ENCODE data around the gene ZIC1. TPM values are rescaled to one million over a fixed set of nuclear protein-coding genes. Genes with fewer than 3 reads are reported as not detected.

ZIC1 gene
- total and polyA plus RNA-seq, 2 donors (not counting 1 experiment from before 2014, with no cell fraction given) = not detected

- no peak for TF ChIP-seq EZH2 (IDR thresholded peaks at IDR 0.05; ENCODE audit: borderline replicate concordance, insufficient read depth, low read depth, low read length, poor library complexity, severe bottlenecking)
- TF ChIP-seq CTCF (IDR thresholded peaks at IDR 0.05) = no peak
- H3K27ac Mint-ChIP-seq = no peak overlapping the region
- H3K9me3 ChIP-seq (ENCODE audit: control extremely low read depth in 1 of 3, control insufficient read depth in 2 of 3, insufficient read depth in 1 of 3, low read length in 2 of 3) = peaks cover 0 to 44% (median 1%) of the 10 kb centered on the region in 3 donors
- H3K27me3 Mint-ChIP-seq = peaks cover 63% of the 10 kb centered on the region
- peaks cover 1% of the 10 kb centered on the region for H3K4me1 Mint-ChIP-seq
- ChIA-PET CTCF (no interaction called here), POLR2A (no interaction called here)
- 15% methylated on average over 42 of the region's 46 CpGs for WGBS (ENCODE audit: insufficient coverage)
- no peak overlapping the region for H3K4me3 Mint-ChIP-seq
- DNase-seq (no peak), ATAC-seq (ENCODE audit: low read depth) (no peak)
- H3K27ac ChIP-seq (ENCODE audit: low read length in 2 of 2) = no peak overlapping the region
- intact Hi-C loops (cut with micrococcal nuclease) = no loop called here
- H3K27me3 ChIP-seq (replicated peaks in 1 of 4; ENCODE audit: control extremely low read depth in 1 of 4, control insufficient read depth in 3 of 4, insufficient read depth in 4 of 4, low read length in 3 of 4) = peaks cover 0 to 66% (median 38%) of the 10 kb centered on the region in 4 experiments
- no peaks in the 10 kb centered on the region for H3K79me2 ChIP-seq (ENCODE audit: control insufficient read depth, insufficient read depth, low read length)
- H3K36me3 ChIP-seq (replicated peaks in 1 of 2; ENCODE audit: control extremely low read depth in 1 of 2, control insufficient read depth in 1 of 2, extremely low read depth in 1 of 2, insufficient read depth in 2 of 2, low read length in 1 of 2) = no peaks in the 10 kb centered on the region
- no peaks in the 10 kb centered on the region for H3K4me1 ChIP-seq (ENCODE audit: control insufficient read depth in 2 of 2, insufficient read depth in 2 of 2, low read length in 2 of 2)
- H4K20me1 ChIP-seq (ENCODE audit: control insufficient read depth, insufficient read depth, low read length, poor library complexity, severe bottlenecking) = no peaks in the 10 kb centered on the region
- no peaks in the 10 kb centered on the region for H3K9me3 Mint-ChIP-seq (ENCODE audit: insufficient read depth)
- H3K4me2 ChIP-seq (replicated peaks; ENCODE audit: low read depth, low read length, poor library complexity, severe bottlenecking) = no peak overlapping the region
- H3K4me3 ChIP-seq (ENCODE audit: control extremely low read depth in 1 of 5, extremely low read depth in 1 of 5, insufficient read depth in 1 of 5, low read depth in 2 of 5, low read length in 4 of 5) = no peak overlapping the region
- H2AFZ ChIP-seq (ENCODE audit: insufficient read depth, low read depth, low read length, poor library complexity, severe bottlenecking) = no peak overlapping the region
- H3K9ac ChIP-seq (ENCODE audit: low read length) = no peak overlapping the region
Measured at GRCh38 chr3:147397875-147398812, 11.0 kb upstream of the ZIC1 start.

Data from B cell (primary cell).